Activated T-cell treated with anti-CD3 and anti-CD28 coated beads for 48 hours (primary cell): Measurements from ENCODE around the gene SMOC2.
"Not testable (repeated sequence)": the region's sequence is repeated elsewhere in the genome, so short reads cannot be mapped to it uniquely, and the experiment has no call there.

Experiments used
- DNase-seq: peaks from one replicate; pipeline ENCODE4 v3.0.0-alpha.2; 2020; ENCODE audit warnings: low read depth

Gene SMOC2

GRCh38 chr6:168541307-168541706 lies 100.3 kb downstream of the SMOC2 start:
- no peak for DNase-seq

- DNase-seq = no peak
Measured at GRCh38 chr6:168542301-168542700, 101.3 kb downstream of the SMOC2 start.

- no peak for DNase-seq
Measured at GRCh38 chr6:168545428-168545827, 104.4 kb downstream of the SMOC2 start.

DNA sequence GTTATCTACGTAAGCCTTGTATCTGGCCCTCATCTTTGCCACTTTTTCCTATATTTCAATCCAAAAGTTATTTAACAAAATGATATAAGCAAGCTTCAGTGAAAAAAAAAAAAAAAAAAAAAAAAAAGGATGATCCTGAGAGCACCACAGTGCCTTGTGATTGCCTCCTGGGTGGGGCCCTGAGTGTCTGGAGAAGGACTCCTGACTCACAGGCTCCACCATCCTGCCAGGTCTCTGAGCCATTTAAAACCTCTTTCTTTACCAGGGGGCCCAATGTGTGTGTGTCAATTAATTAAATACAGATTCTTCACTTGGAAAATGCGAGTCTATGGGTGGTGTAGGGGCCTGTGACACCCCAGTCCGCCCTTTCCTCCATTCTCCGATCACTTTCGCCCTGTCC lies 105.2 kb downstream of the SMOC2 start:
- DNase-seq = no peak

DNA sequence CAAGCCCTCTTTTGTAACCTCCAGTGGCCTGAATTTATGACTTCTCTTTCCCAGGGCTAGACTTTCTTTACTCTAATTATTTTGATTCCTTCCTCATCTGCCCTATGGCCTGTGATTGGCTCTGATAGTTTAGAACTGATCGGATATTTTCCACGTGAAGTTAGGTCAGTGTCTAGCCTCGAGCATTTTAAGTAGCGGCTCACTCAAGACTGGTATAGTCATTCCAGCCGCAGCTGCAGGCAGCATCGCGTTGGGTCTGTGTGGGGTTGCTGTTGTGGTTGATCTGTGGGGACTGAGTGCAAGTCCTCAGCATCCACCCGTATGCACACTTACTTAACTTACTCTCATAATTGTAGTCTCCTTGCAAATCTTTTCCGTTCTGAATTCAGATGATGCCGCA lies 105.7 kb downstream of the SMOC2 start:
- no peak for DNase-seq

- no peak for DNase-seq
Measured at GRCh38 chr6:168550326-168550725, 109.3 kb downstream of the SMOC2 start.

DNA sequence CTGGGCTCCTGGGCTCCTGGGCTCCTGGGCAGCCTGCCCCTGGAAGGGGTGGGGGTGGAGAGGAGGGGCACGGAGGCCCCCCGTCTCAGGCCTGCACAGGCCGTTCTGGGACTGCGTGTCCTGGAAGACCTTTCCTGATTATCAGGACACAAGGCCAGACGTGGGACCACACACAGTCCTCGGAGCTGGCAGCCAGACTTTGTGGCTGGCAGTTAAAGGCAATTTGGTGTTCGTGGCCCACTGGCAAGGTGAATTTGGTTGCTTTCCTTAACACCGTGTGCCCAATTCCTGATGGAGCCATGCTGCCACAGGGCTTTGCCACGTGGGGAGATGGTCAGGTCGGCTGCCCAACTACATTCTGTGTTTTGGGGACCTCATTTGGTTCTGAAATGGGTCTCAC lies 113.5 kb downstream of the SMOC2 start:
- no peak for DNase-seq

DNA sequence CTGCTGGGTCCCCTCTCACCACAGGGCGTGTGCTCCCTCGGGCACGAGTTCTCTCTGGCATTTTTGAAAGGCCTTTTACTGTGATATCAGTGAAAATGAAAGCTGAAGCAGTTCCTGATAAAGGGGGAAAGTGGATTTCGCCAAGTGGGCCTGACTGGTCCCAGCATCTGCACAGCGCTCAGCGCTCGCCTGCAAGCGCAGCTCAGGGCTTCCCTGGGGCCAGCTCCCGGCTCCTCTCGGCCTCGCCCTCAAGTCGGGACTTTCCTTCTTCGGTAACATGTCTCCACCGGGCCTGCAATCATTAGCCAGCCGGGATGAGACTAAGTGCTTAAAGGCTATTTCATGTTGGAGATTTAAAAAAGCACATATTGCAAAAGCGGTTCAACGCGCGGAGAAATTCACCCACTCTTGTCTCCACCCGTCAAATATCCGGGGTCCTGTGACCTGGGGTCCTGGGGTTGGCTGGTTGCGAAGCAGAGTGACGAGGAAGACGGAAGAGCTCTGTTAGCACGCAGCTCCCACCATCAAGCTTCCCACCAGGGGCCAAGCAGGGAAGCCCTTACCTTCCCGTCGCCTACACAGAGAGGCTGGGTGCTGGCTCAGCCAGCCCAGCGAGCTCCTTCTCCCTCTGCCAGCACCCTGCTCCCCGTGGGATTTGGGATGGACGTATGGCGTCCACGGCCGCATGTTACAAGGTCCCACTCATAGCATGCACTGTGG lies 114.1 kb downstream of the SMOC2 start:
- no peak for DNase-seq

DNA sequence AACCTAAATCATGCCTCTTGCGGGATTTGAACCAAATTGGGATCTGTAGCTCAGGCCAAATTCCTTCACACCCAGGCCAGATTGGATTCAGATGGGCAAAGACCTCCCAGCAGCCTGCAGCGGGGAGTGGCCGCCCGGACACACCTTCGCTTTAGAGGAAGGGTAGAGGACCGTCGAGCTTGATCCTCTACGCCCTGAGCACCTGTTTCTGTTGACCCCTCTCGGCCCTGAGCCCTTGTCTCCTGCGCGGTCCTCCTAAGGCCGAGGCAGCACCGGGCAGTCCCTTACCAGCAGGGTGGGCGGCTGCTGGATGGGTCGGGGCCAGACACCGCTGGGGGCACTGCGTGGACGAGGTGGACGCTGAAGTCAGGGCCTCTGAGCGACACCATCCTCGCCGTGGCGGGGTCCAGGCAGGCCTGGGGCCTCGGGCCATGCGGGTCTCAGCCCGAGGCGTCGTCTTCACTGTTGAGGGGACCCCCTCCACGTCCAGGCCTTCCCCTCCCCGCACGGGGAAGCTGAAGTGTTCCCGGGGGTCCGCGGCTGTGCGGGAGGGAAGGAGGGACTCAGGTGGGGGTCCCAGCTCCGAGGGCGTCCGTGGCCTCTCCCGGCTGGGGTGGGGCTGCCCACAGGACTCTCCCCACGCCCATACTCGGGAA lies 114.8 kb downstream of the SMOC2 start:
- DNase-seq = no peak

- no peak for DNase-seq
Measured at GRCh38 chr6:168557512-168557911, 116.5 kb downstream of the SMOC2 start.

- no peak for DNase-seq
Measured at GRCh38 chr6:168558686-168559085, 117.7 kb downstream of the SMOC2 start.

DNA sequence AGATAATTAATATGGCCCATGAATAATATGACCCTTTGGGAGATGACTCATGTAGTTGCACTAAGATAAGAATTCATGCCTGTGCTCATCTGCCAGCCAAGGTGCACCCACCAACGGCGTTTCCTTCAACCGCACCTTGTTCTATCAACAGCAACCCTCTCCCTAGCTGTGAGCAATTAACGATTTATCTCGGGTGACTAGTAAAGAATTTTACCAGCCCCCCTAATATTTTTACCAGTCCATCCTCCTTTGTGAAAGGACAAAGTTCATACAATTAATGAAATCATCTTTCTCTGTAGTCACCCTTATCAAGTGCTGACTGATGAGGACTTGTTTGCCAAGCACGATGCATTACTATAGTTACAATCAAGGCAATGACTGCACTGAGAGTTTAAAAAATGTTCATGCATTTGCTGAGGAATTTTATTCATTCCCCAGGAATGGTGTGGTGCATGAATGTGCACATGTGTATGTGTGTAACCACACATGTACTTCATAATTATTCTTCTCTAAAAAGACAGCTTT lies 118.7 kb downstream of the SMOC2 start:
- DNase-seq = no peak

DNA sequence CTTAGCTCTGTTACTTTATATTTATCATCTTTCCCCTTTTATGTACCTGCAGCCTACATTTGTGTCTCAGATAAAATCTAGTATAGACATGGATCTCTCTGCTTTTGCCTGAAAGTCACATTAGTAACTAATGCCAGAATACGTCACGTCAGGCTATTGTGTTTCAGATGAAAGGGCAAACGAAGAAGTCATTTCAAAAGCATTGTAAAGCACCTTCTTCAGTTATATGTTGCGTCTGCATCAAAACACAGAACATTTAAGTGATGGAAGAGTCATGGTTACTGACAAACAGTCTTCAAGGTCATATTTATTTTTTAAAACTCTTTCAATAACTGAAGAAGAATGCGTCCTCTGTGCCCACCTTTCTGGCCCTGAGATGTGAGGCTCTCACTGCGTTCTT lies 119.1 kb downstream of the SMOC2 start:
- no peak for DNase-seq

GRCh38 chr6:168562576-168563151 lies 121.7 kb downstream of the SMOC2 start:
- no peak for DNase-seq

- no peak for DNase-seq
Measured at GRCh38 chr6:168563656-168564055, 122.7 kb downstream of the SMOC2 start.

DNA sequence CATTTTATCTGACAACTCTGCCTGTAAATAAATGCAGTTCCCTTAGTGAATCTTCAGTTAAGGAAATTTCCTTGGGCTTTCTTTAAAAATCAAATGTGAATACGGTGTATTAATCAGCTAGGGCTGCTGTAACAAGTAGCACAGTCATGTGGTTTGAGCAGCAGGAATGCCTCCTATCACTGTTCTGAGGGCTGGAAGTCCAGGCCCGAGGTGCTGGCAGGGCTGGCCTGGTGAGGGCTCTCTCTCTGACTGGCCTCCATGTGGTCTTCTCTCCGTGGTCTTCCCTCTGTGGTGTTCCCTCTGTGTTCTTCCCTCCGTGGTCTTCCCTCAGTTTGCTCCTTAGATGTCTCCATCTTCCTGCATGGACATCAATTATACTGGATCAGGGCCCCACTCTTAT lies 124.1 kb downstream of the SMOC2 start:
- DNase-seq = no peak

- no peak for DNase-seq
Measured at GRCh38 chr6:168570211-168570610, 129.2 kb downstream of the SMOC2 start.

DNA sequence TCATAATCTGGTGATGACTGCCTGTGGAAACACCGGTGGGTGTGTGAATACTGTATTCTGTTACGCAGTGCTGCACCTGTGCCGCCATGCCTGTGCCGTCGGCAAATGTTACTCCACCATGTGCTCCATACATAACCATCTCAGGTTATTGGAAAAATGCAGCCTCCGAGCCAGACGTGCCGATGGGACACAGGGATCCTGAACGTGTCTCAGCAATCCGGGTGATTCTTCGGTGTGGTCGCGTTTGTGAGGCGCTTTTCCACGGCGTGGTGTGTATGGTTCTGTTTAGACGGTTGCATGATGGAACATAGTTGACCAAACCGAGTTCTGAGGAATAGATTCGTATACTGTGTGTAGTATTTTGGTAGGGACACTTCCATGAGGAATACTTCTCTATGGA lies 130.3 kb downstream of the SMOC2 start:
- DNase-seq = no peak

DNA sequence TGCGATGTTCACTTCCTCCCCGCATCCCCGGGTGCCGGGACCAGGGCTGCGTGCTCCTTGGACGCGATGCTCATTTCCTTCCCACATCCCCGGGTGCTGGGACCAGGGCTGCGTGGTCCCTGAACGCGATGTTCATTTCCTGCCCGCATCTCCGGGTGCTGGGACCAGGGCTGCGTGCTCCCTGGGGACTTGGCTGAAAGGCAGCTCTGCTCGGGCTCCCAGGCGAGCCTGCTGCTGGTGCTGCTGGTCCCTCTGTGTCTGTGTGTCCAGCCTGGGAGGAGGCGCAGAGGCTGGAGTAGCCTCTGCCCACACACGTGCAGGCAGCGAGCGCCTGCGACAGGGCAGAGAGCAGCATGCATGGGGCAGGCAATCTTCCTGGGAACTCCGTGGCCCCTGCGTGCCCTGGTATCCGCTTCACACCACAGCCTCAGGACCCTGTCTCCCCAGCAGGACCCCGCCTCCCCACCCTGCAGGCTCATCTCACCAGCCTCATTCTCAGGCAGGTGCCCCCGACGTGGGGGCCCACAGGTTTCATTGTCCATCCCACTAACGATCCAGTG lies 132.4 kb downstream of the SMOC2 start:
- not testable (repeated sequence) for DNase-seq

DNA sequence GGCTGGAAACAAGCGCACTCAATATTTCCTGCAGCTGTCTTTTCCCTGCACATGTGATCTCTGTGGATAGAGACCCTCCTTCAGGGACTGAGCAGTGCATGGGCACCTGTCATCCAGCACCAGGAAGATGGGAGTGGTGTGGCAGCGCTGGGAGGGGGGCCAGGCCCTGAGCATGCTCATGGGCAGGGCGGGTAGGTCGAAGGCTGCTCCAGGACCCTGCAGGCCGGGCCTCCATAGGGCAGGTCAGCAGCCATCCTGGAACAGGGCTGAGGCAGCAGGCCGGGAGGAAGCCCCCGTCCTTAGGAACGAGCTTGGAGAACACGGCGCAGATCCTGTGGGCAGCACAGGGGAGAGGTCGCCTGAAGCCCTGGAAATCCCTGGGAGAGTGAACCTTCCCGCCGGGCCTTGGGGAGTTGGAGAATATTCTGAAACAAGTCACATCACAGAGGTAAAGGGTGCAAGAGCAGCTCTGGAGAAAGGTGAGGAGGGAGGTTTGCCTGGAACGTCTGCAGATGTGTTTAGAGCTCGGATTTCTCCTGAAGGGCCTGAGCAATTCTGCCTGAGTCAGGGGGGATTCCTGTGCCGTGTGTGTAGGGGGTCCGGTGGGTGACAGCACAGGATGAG lies 133.2 kb downstream of the SMOC2 start:
- DNase-seq = no peak

DNA sequence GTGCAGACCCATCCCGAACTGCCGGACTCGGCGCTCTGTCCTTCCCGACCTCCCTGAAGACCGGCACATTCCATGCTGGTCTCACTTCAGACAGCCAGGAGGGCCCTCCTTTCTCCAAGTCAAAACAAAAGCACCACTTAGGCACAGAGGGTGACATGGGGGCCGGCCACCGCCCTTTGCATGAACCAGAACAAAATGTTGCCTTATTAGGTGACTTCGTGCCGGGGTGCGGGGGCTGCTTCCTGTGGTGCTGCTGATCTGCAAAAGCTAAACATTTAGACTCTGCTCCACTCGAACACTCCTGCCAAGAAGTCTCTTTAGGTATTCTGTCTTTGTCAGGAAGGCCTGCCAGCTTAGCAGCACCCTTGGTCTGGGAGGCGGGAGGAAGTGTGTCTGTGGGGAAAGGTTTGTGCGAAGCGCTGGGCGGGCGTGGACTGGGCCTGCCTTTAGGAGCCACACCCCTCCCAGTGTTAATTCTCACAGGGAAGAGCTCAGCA lies 133.8 kb downstream of the SMOC2 start:
- no peak for DNase-seq

- no peak for DNase-seq
Measured at GRCh38 chr6:168575346-168576098, 134.5 kb downstream of the SMOC2 start.
